ENCODE results near the gene MAP3K14.

DNA sequence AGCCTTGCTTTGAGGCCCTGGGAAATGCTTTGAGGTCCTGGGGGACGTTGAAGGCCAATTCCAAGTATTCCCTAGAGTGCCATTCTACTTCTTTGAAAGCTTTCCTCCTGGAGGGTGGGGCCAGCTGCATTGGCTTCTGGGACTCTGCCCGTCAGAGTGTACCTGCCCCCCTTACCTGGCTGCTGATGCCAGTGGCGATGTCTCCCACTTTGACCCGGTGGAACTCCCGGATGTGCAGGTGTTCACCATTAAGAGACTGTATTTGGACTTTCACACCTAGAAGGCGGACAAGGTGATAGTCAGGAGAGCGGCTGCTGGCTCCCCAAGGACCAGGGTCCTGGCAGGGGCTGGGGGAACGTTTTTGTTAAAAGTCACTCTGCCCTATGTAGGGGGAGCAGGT is 51.8 kb downstream of the MAP3K14 start:
- TF ChIP-seq CTCF (IDR thresholded peaks at IDR 0.05) (no peak), POLR2A (IDR thresholded peaks at IDR 0.05) (no peak)

Data from Peyer's patch (tissue), 4 donors.